K562 (cell line): ENCODE results near the gene IQUB.

Source experiments
- ATF1 ChIP-seq, 2 experiments: fragments of 450-650 bp in 1 of 2; IDR thresholded peaks; 2 replicates each; pipeline ENCODE4 v1.6.1; 2016; ENCODE audit warnings: missing compliant biosample characterization in 1 of 2, missing genetic modification characterization in 1 of 2
- CTCF ChIP-seq, 3 experiments: IDR thresholded peaks in 2 of 3; conservative IDR thresholded peaks in 1 of 3; 2 replicates each; pipeline ENCODE4 v1.5.1; 2011 to 2012; ENCODE audit warnings: low read length in 3 of 3, mild to moderate bottlenecking in 3 of 3, control low read depth in 2 of 3, improper control_type of control experiment in 1 of 3, inconsistent platforms in 1 of 3, low read depth in 1 of 3, mixed read lengths in 1 of 3, moderate library complexity in 1 of 3; ENCODE audit not compliant: insufficient read depth in 2 of 3
- EP300 ChIP-seq: IDR thresholded peaks from 2 replicates; pipeline ENCODE4 v1.6.1; 2012; ENCODE audit warnings: low read length, improper control_type of control experiment
- ETS1 ChIP-seq: conservative IDR thresholded peaks from 2 replicates; pipeline ENCODE4 v1.6.1; 2011; ENCODE audit warnings: low read depth, mild to moderate bottlenecking, low read length; ENCODE audit not compliant: control insufficient read depth
- JUN ChIP-seq, 2 experiments: sonication (generic) in 1 of 2; formaldehyde crosslinking in 1 of 2; IDR thresholded peaks; 2 replicates each; pipeline versions ENCODE4 v1.6.1 to v1.8.0; 2012 to 2022; ENCODE audit warnings: borderline replicate concordance in 2 of 2, mild to moderate bottlenecking in 2 of 2, improper control_type of control experiment in 1 of 2, low read depth in 1 of 2, low read length in 1 of 2, missing genetic modification reagents in 1 of 2
- MAX ChIP-seq: sonication (generic); formaldehyde crosslinking; IDR thresholded peaks from 2 replicates; pipeline ENCODE4 v1.9.0; 2022; ENCODE audit warnings: mild to moderate bottlenecking, missing genetic modification reagents
- POLR2A ChIP-seq: fragments of 450-650 bp; conservative IDR thresholded peaks from 2 replicates; pipeline ENCODE4 v1.6.1; 2016
- RFX5 ChIP-seq: IDR thresholded peaks from 2 replicates; pipeline ENCODE4 v1.6.1; 2011; ENCODE audit warnings: low read depth, mild to moderate bottlenecking, improper control_type of control experiment, low read length

- TF ChIP-seq POLR2A (no peak), RFX5 (no peak), ATF1 (CRISPR knock-in tag; IDR thresholded peaks at IDR 0.05) (no peak), ATF1 (tag; IDR thresholded peaks at IDR 0.05) (no peak), ETS1 (no peak), EP300 (no peak), CTCF (IDR thresholded peaks at IDR 0.05 in 2 of 3, conservative IDR thresholded peaks at IDR 0.05 in 1 of 3; ENCODE audit: insufficient read depth in 2 of 3, low read depth in 1 of 3, low read length in 3 of 3) (no peak), MAX (no peak), JUN (IDR thresholded peaks at IDR 0.05; ENCODE audit: borderline replicate concordance, low read depth, low read length) (no peak), JUN (CRISPR knock-in tag; IDR thresholded peaks at IDR 0.05; ENCODE audit: borderline replicate concordance) (no peak)
These were observed 109.1 kb downstream of the IQUB start for GRCh38 chr7:123425246-123425645.
